HL-60/S4 (cell line): ENCODE data around the gene SLC2A4RG.

Source experiments
- in situ Hi-C: fragments of 300-500 bp; cut with MboI; formaldehyde crosslinking; loops from 2 replicates; pipeline ENCODE4 v1.14.3; 2022; ENCODE audit warnings: low sequenced_read_pairs

SLC2A4RG gene

GRCh38 chr20:63752411-63753101 lies 13.0 kb downstream of the SLC2A4RG start:
- in situ Hi-C loops: no loop called here

- in situ Hi-C loops: no loop called here
Observed at GRCh38 chr20:63753381-63753780, 13.8 kb downstream of the SLC2A4RG start.

GRCh38 chr20:63754008-63754407 lies 14.4 kb downstream of the SLC2A4RG start:
- in situ Hi-C loops: no loop called here

GRCh38 chr20:63755933-63756647 lies 16.5 kb downstream of the SLC2A4RG start:
- in situ Hi-C loops: no loop called here

- in situ Hi-C loops: no loop called here
Observed at GRCh38 chr20:63756648-63756991, 17.0 kb downstream of the SLC2A4RG start.

GRCh38 chr20:63758152-63758551 lies 18.6 kb downstream of the SLC2A4RG start:
- in situ Hi-C loops: no loop called here

- in situ Hi-C loops: no loop called here
Observed at GRCh38 chr20:63759377-63759901, 19.9 kb downstream of the SLC2A4RG start.

GRCh38 chr20:63765082-63765873 lies 25.7 kb downstream of the SLC2A4RG start:
- in situ Hi-C loops: no loop called here

GRCh38 chr20:63765902-63766301 lies 26.3 kb downstream of the SLC2A4RG start:
- in situ Hi-C loops: no loop called here

GRCh38 chr20:63766695-63767426 lies 27.3 kb downstream of the SLC2A4RG start:
- in situ Hi-C loops: no loop called here

- in situ Hi-C loops: no loop called here
Observed at GRCh38 chr20:63767456-63767855, 27.9 kb downstream of the SLC2A4RG start.

- in situ Hi-C loops: no loop called here
Observed at GRCh38 chr20:63767886-63768285, 28.3 kb downstream of the SLC2A4RG start.

GRCh38 chr20:63768591-63769515 lies 29.3 kb downstream of the SLC2A4RG start:
- in situ Hi-C loops: no loop called here

- in situ Hi-C loops: no loop called here
Observed at GRCh38 chr20:63769891-63770474, 30.4 kb downstream of the SLC2A4RG start.

GRCh38 chr20:63771046-63771707 lies 31.6 kb downstream of the SLC2A4RG start:
- in situ Hi-C loops: no loop called here

- in situ Hi-C loops: no loop called here
Observed at GRCh38 chr20:63772781-63773518, 33.4 kb downstream of the SLC2A4RG start.

GRCh38 chr20:63773571-63774241 lies 34.1 kb downstream of the SLC2A4RG start:
- in situ Hi-C loops: no loop called here

- in situ Hi-C loops: no loop called here
Observed at GRCh38 chr20:63774306-63774705, 34.7 kb downstream of the SLC2A4RG start.
